SK-N-SH (cell line): Measurements from ENCODE around the gene CLMP. TPM values are rescaled to one million over a fixed set of nuclear protein-coding genes. Genes with fewer than 3 reads are reported as not detected.
A peak's percentile ranks its signal among the peaks of the same experiment; 100 is the strongest.

Source experiments
- CTCF ChIA-PET: fragments of 300-600, 350-600 bp; formaldehyde crosslinking; extraction: SDS; loops from one replicate; lab custom pipeline; 2021; lab: Yijun Ruan, JAX
- POLR2A ChIA-PET: fragments of 350-600 bp; sonication (Branson Sonifier 250); formaldehyde crosslinking; extraction: SDS; loops from one replicate; lab custom pipeline; 2020; ENCODE audit warnings: antibody characterized with exemption, inconsistent platforms; lab: Yijun Ruan, JAX
- DNase-seq: peaks from one replicate; pipeline ENCODE4 v3.0.0; 2012
- H2AFZ ChIP-seq: fragments of 200-600 bp; sonication (generic); 2 replicates; pipeline ENCODE4 v1.8.1; 2016; ENCODE audit warnings: antibody characterized with exemption, mild to moderate bottlenecking, low read depth
- H3F3A ChIP-seq: fragments of 200-600 bp; sonication (generic); replicated peaks from 2 replicates; pipeline ENCODE3; 2016; ENCODE audit warnings: antibody characterized with exemption, mild to moderate bottlenecking; ENCODE audit not compliant: insufficient read depth
- H3K27ac ChIP-seq, 2 experiments: fragments of 200-500 bp in 1 of 2; fragments of 200-600 bp in 1 of 2; sonication (Bioruptor generic) in 1 of 2; sonication (generic), shearing (Covaris generic) in 1 of 2; 2 replicates each; pipeline versions ENCODE4 v1.5.1 to v1.6.1; 2014 to 2016; ENCODE audit warnings: low read depth in 2 of 2, inconsistent platforms in 1 of 2, low read length in 1 of 2, mild to moderate bottlenecking in 1 of 2, mixed read lengths in 1 of 2
- H3K27me3 ChIP-seq: fragments of 200-600 bp; sonication (generic), shearing (Covaris generic); 2 replicates; pipeline ENCODE4 v1.6.1; 2016; ENCODE audit warnings: mixed run types; ENCODE audit not compliant: insufficient read depth
- H3K36me3 ChIP-seq, 2 experiments: fragments of 200-500 bp in 1 of 2; fragments of 200-600 bp in 1 of 2; sonication (Bioruptor generic) in 1 of 2; sonication (generic) in 1 of 2; replicated peaks in 1 of 2; 2 replicates each; pipeline versions ENCODE3 to v1.5.1; 2014 to 2016; ENCODE audit warnings: low read length in 1 of 2, mild to moderate bottlenecking in 1 of 2; ENCODE audit not compliant: insufficient read depth in 2 of 2, control insufficient read depth in 1 of 2
- H3K4me1 ChIP-seq, 2 experiments: fragments of 200-500 bp in 1 of 2; fragments of 200-600 bp in 1 of 2; sonication (Bioruptor generic) in 1 of 2; sonication (generic), shearing (Covaris generic) in 1 of 2; 2 replicates each; pipeline versions ENCODE4 v1.5.1 to v1.6.1; 2014 to 2016; ENCODE audit warnings: low read depth in 1 of 2, low read length in 1 of 2, mixed run types in 1 of 2; ENCODE audit not compliant: insufficient read depth in 2 of 2, control insufficient read depth in 1 of 2
- H3K4me2 ChIP-seq: fragments of 200-600 bp; sonication (generic), shearing (Covaris generic); 2 replicates; pipeline ENCODE4 v1.6.1; 2017; ENCODE audit warnings: mixed run types
- H3K4me3 ChIP-seq, 2 experiments: fragments of 200-500 bp in 1 of 2; fragments of 200-600 bp in 1 of 2; sonication (Bioruptor generic) in 1 of 2; sonication (generic), shearing (Covaris generic) in 1 of 2; 2 replicates each; pipeline versions ENCODE4 v1.5.1 to v1.8.1; 2014 to 2016; ENCODE audit warnings: low read depth in 2 of 2, inconsistent platforms in 1 of 2, low read length in 1 of 2, mild to moderate bottlenecking in 1 of 2, mixed read lengths in 1 of 2, moderate library complexity in 1 of 2
- H3K79me2 ChIP-seq: fragments of 200-600 bp; sonication (generic); 2 replicates; pipeline ENCODE4 v1.8.1; 2017; ENCODE audit warnings: mild to moderate bottlenecking; ENCODE audit not compliant: insufficient read depth
- H3K9ac ChIP-seq: fragments of 200-600 bp; sonication (generic); 2 replicates; pipeline ENCODE4 v1.6.1; 2017; ENCODE audit warnings: mixed run types
- H3K9me2 ChIP-seq: fragments of 200-600 bp; sonication (generic); 2 replicates; pipeline ENCODE4 v1.6.1; 2017; ENCODE audit warnings: mixed run types
- H3K9me3 ChIP-seq: fragments of 200-600 bp; sonication (generic); 2 replicates; pipeline ENCODE4 v1.6.1; 2017; ENCODE audit warnings: mixed run types, mild to moderate bottlenecking, moderate library complexity
- H4K20me1 ChIP-seq: fragments of 200-600 bp; sonication (generic); 2 replicates; pipeline ENCODE4 v1.6.1; 2017; ENCODE audit warnings: mild to moderate bottlenecking, mixed run types; ENCODE audit not compliant: insufficient read depth
- CTCF ChIP-seq: fragments of 200-600 bp; sonication (generic); IDR thresholded peaks from 2 replicates; pipeline ENCODE4 v1.6.1; 2017; ENCODE audit warnings: antibody characterized with exemption, mild to moderate bottlenecking, moderate library complexity
- ELF1 ChIP-seq: IDR thresholded peaks from 2 replicates; pipeline ENCODE4 v1.4.0; 2012
- EP300 ChIP-seq, 2 experiments: IDR thresholded peaks; 2 replicates each; pipeline versions ENCODE4 v1.4.0 to v1.6.1; 2012; ENCODE audit warnings: borderline replicate concordance in 1 of 2, low read depth in 1 of 2, low read length in 1 of 2
- FOXJ3 ChIP-seq: sonication (generic); formaldehyde crosslinking; IDR thresholded peaks from 2 replicates; pipeline ENCODE4 v1.5.1; 2020; ENCODE audit warnings: mild to moderate bottlenecking, missing genetic modification reagents
- MAX ChIP-seq: IDR thresholded peaks from 2 replicates; pipeline ENCODE4 v1.4.0; 2012; ENCODE audit warnings: low read depth
- MEF2A ChIP-seq: IDR thresholded peaks from 2 replicates; pipeline ENCODE4 v1.4.0; 2012; ENCODE audit warnings: low read depth, borderline replicate concordance
- NFIC ChIP-seq: IDR thresholded peaks from 2 replicates; pipeline ENCODE4 v1.4.0; 2012; ENCODE audit warnings: borderline replicate concordance
- REST ChIP-seq: IDR thresholded peaks from 2 replicates; pipeline ENCODE4 v1.6.1; 2012; ENCODE audit warnings: mild to moderate bottlenecking, low read depth, low read length, moderate library complexity
- SIN3A ChIP-seq: IDR thresholded peaks from 2 replicates; pipeline ENCODE4 v1.6.1; 2012; ENCODE audit warnings: low read depth, mild to moderate bottlenecking, low read length, moderate library complexity, borderline replicate concordance
- SMC3 ChIP-seq: IDR thresholded peaks from 2 replicates; pipeline ENCODE4 v1.6.1; 2012; ENCODE audit warnings: low read depth, low read length, improper control_type of control experiment
- TCF12 ChIP-seq: IDR thresholded peaks from 2 replicates; pipeline ENCODE4 v1.4.0; 2012
- USF1 ChIP-seq: IDR thresholded peaks from 2 replicates; pipeline ENCODE4 v1.4.0; 2012; ENCODE audit warnings: low read depth, borderline replicate concordance
- USF2 ChIP-seq: fragments of 150-350 bp; IDR thresholded peaks from 2 replicates; pipeline ENCODE4 v1.6.1; 2017; ENCODE audit warnings: antibody characterized with exemption, low read length, low read depth, borderline replicate concordance
- WGBS: methylation state at CpG from one replicate; pipeline ENCODE4 v1.1.6; 2017; ENCODE audit warnings: low lambda C conversion rate; 5-methylcytosine and 5-hydroxymethylcytosine counted together
- polyA plus RNA-seq, 3 experiments: library from polyadenylated mRNA; depleted of rRNA; stranded (reverse); fragments of >200 nt; gene quantifications; 2 replicates each; pipeline ENCODE4 v1.2.3, GENCODE V29; 2012

CLMP gene
- polyA plus RNA-seq, 1 of the 3 experiments (the other 2 are of a cell fraction) = 61.9 TPM

- Histone ChIP-seq H3K4me3 (no peak overlapping the region), H3K27ac (peak overlapping the region in 1 of 2 experiments; percentile 21; a peak in 2 of 4 replicates), H3K9ac (no peak overlapping the region), H3K4me2 (no peak overlapping the region), H2AFZ (no peak overlapping the region), H3K27me3 (no peaks in the 10 kb centered on the region), H3K9me2 (no peaks in the 10 kb centered on the region), H3K79me2 (peaks cover 90% of the 10 kb centered on the region), H4K20me1 (no peaks in the 10 kb centered on the region), H3F3A (peaks cover 15% of the 10 kb centered on the region), H3K9me3 (no peaks in the 10 kb centered on the region), H3K36me3 (peaks cover 3 to 9% of the 10 kb centered on the region in 2 experiments), H3K4me1 (peaks cover 5 to 61% of the 10 kb centered on the region in 2 experiments; a peak in 3 of 4 replicates)
- WGBS = 91% methylated on average over 5 of the region's 5 CpGs
- TF ChIP-seq REST = no peak
- TF ChIP-seq EP300 (IDR thresholded peaks at IDR 0.05; ENCODE audit: borderline replicate concordance in 1 of 2, low read depth in 1 of 2, low read length in 1 of 2) = no peak
- TF ChIP-seq TCF12 = no peak
- no peak for TF ChIP-seq MAX
- no peak for TF ChIP-seq SIN3A
- TF ChIP-seq FOXJ3 = no peak
- TF ChIP-seq USF2 = no peak
- no peak for TF ChIP-seq NFIC
- TF ChIP-seq MEF2A = no peak
- TF ChIP-seq CTCF = no peak
- TF ChIP-seq ELF1 = no peak
- no peak for TF ChIP-seq USF1
- TF ChIP-seq SMC3 = no peak
- ChIA-PET POLR2A (no interaction called here), CTCF (interaction anchor here (1.0 to 2.0 kb wide), 2 partner anchors 13 to 14 kb away, joined by 6 to 8 read pairs; no protein-coding TSS in a partner anchor)
- DNase-seq = no peak
Measured at GRCh38 chr11:123180166-123180565, 14.9 kb downstream of the CLMP start.
